ENCODE data around the gene NAPA.

DNA sequence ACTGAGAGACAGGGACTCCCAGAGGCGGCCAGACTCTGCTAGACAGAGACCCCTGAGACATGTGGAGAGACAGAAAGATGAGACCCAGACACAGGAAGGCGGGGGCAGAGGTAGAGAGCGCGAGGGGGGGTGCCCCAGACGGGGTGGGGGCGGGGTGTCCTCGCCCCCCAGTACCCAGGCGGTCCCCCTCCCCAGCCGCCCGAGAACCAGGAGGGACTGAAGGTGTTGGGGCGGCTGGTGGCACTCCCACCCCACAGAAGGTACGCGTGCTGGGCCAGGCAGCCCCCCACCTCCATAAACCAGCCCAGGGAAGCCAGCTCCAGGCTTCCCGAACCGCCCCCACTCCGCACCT is 43.5 kb downstream of the NAPA start:
- TF ChIP-seq CTCF (IDR thresholded peaks at IDR 0.05; ENCODE audit: low read depth, low read length, poor library complexity, severe bottlenecking) (no peak), EZH2phosphoT487 (IDR thresholded peaks at IDR 0.05; ENCODE audit: borderline replicate concordance, low read length) (no peak)

All from DOHH2 (cell line).